Measurements from ENCODE around the gene GALT.

Gene GALT

DNA sequence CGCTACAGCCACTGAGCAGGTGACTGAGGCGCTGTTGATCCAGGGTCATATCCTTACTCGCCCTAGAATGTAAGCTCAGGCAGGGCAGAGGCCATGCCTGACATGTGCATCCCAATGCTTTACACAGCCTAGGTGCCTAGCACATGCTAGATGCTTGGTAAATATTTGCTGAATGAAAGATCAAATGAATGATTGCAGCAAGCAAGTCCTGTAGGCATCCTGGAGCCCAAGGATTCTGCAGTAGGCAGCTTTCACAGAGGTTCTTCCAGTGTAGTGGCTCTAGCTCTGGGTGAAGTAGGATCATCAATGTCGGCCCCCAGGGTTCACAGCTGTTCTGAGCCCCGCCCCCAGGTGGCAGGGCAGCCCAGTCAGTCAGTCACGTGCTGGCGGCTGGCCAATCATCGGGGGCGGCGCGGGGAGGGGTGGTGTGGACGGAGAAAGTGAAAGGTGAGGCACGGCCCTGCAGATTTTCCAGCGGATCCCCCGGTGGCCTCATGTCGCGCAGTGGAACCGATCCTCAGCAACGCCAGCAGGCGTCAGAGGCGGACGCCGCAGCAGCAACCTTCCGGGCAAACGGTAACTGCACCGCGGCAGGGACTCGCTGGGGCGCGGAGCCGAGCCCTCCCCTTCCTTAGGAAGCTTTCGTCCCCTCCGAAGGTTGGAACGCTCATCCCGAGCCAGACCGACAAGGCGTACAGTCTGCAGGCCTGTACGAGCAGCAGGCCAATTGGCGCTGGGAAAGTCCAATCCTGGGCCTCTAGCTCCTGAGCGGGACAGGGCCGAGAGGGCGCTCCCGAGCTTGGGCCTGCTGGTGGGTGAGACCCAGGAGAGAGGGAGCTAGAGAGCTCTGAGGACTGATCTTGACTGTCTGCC lies at the start of gene GALT:
Gene GALT (plus strand): TSS at position 465 of the 873 bp plus-strand sequence. CDS start 30 bp downstream, at position 495.
- FAIRE-seq = no peak

DNA sequence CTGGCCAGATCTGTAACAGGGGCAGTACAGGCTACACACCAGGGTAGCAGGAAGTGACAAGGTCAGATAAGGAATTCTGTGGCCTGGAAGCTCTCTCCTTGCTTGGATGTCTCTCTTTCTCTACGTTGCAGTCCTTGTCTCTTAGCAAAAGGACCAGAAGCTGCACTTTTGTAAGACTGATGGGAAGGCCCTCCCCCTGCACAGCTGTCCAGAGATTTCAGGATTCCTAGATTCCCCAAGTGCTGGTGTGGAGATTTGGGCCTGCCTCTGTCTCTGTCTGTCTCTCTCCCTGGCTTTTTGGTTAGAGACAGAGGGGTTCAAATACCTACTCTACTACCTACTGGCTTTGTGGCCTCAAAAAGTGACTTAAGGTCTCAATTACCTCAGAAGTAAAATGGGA lies 46.9 kb upstream of the GALT start:
- no peak for FAIRE-seq

DNA sequence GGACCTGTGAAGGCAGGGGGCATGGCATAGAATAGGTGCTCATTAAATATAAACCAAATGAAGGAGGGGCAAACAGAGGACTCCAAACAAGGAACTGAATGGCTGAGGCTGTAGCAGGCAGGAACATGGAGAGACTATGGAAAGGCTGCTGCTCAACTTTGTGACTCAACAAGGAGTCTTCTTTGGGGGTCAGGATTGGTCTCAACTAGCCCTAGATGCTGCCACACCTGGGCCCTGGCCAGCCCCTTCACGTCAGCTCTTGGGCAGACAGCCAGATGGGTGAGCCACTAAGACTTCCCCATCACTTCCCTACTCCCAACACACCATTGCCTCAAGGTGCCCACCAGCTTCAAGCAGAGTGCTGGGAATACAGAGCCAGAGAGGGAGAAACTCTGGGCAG lies 45.6 kb upstream of the GALT start:
- FAIRE-seq = no peak

DNA sequence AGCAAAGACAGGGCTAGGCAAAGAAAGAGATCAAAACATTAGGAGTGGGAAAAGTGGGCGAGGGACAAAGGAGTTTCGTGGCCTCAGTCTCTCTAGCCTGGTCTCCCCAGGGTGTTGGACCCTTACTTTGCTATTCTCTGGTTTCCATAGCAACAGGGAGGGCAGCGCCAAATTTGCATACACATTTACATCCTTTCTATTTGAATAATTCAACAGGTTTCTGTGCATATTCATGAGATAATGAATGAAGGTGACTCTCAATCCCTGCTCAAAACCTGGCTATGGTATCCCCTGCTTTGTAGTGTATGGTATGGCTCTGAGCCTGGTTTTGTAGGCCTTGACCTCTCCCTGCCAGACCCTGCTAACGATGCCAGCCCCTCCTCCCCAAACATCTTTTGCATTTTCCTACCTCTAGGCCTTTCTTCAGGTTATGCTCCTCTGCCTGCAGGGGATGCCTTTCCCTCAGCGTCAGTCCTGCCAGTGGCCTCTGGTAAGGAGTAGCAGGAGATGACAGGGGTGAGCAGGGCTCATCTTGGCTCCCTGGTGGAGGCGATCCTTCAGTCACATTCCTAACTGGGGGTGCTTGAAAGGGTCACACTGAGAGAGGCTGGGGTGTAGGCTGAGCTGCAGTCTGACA lies 44.4 kb upstream of the GALT start:
- FAIRE-seq = no peak

DNA sequence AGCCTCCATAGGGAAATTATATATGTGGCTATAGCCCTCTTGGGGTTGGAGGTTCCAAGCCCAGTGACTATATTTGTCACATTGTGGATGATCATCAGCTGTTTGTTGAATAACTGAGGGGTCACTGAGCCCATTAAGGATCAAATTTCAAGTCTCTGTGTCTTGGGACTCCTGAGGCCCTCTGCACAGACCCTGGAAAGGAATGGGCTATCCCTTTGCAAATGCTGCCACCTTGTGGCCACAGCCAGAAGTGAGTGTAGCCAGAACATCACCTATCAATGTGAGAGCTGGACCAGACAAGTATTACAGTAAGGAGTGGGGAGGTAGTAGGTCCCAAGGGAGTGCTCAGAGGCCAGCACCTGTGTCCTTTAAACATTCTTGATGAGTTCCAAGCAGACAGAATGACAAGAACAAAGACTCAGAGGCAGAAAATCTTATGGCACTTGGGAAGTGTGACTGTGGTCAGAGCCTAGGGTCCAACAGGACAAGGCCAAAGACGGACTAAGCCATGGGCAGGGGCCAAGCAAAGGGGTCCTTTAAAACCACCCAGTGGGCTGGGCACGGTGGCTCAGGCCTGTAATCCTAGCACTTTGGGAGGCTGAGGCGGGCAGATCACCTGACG lies 42.8 kb upstream of the GALT start:
- FAIRE-seq = peak; percentile 62

DNA sequence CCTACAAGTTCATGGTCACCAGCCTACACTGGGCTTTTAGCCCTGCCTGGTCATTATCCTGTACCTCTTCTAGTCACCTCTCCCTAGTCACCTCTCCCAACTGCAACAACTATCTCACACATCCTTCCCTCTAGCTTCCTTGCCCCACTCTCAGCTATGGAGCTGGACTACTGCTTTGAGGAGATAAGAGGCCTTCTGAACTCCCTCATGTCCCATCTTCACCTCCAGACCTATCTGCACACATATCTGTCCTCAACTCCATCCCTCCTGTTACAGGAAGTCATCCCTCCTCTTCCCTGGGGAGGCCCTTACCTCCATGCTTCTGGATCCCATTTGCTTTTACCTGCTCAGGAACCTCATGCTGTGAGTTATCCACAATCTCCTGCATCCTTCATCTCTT lies 40.3 kb upstream of the GALT start:
- no peak for FAIRE-seq

DNA sequence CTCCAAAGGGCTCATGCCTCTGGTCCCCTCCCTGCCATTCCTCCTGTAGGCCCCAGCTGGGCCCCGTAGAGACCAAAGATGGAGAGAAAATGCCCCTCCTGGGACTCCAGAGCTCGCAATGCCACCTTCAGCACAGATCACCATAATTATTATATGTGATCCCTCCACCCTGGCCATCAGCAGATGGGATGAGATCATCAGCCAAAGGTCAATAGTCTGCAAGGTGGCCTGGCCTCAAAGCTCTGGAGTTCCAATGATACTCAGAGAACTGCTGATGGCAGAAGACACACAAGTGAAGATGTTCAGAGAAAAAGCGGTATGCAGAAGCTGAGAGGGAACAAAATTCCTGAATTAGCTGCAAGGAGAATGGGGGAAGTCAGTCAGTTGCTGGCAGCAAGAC lies 39.6 kb upstream of the GALT start:
- no peak for FAIRE-seq

DNA sequence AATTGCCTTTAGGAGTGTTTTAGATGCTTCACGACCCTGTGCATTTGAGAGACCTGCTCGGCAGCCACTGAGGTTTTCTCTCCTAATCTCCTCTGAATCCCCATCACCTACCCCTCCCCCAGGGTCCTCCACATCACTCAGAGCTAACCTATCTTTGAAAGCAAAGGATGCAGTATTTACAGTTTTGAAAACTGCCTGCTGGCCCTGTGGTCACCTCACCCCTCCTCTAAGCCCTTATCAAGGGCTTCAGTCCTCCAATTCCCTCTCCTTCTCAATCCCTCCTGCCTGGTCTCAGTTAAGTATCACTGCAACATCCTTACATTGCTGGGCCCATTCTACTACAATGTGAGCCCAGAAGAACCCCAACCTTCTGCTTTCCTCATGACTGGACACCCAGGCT lies 39.1 kb upstream of the GALT start:
- no peak for FAIRE-seq

DNA sequence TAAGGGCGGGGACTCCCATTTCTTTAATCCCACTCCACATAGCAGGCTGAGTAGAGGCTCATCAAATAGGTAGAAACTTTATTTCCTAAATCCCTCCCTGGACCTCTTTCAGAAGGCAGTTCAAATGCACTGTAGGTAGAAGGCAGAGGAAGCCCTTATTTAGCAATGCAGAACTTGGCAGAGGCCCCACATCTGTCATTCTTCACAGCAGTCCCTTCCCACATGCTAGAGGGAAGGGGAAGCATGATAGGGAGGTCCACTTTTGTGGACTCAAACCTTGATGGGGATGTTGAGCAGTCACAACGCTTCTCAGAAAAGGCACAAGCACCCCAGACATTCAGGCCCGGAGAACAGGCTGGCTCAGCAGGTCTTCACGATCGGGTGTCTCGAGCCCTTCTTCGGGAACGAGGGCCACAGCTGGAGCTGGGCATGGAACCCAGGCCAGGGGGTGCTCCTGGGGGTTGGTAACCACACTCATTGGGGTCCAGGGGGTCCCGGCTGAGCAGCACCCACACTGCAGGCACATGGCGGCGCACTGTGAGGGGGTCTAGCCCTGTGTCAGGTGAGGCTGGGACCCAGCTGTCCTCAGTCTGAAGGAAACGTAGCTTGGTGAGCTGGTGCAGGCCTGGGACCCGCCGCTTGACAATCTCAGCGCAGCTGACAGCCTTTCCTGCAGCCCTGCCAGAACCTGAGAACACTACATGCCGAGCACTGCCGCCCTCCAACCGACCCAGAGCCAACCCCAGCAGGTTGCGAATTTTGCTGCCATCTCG lies 35.9 kb upstream of the GALT start:
- FAIRE-seq = no peak

DNA sequence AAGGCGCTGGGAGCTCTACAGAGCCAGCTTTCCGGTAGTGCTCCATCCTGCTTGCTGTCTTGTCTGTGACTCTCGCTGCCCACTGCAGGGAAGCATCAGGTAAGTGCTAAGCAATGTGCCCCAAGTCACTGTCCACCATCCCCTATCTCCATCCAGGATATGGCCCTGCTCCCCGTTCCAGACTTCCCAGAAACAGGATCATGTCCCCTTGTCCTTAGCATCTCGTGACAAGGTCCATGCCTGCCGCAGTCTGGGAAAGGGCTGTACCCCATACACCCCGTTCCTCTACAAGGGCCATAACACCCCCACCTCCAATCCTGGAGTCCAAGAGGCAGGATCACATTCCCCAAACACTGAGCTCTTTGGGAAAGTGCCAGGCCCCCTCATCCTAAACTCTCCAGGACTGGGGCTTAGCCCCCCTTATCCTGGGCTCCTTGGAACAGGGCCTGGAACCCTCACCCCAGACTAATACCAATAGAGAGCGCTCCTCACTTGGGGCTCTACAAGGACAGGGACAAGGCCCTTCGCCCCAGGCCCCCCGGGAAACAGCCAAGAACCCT lies 35.1 kb upstream of the GALT start:
- no peak for FAIRE-seq

DNA sequence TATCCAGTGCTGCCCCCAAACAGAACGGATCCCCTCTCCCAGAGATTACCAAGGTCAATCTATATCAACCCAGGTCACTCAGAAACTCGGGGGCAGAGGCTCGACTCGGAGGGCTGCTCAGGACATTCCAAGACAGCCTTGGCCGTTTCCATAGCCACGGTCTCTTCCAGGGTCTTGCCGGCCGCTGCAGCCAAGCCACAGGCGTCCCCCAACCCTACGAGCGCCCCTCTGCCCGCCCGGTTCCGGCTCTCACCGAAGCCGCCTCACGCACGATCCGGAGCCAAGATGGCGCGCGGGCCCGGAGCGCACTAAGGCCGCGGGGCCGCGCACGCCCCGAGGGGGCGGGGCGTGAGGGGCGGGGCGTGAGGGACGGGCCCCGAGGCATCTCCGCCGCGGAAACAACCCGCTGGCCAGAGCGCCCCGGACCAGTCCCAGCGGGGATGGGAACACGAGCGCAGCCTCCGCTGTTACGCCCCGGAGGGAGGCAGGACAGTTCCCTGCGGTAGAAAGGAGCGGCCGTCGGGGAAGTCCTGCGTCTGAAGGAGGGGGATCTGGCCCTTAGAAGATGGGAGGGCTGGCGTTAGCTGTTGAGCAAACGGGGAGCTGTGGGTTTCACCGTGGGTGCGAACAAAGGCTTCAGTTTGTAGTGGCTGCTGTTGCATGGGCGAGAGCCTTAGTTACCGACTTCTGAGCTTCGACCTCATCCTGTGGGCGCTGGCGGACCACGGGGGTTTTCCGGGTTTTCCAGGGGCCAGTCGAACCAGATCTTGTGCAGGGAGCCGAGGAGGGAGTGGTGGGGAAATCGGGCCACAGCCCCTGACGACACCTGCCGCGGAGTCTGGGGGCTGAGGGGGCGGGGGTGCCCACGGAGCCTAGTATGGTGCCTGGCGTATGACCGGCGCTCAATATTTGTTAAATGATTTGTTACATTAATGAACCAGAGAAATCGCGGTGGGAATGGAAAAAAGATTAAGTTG lies 34.4 kb upstream of the GALT start, which contains the start of gene RPP25L:
Gene RPP25L (minus strand): TSS at position 287 of the 977 bp plus-strand sequence. CDS start 801 bp downstream, outside the sequence.
- no peak for FAIRE-seq

DNA sequence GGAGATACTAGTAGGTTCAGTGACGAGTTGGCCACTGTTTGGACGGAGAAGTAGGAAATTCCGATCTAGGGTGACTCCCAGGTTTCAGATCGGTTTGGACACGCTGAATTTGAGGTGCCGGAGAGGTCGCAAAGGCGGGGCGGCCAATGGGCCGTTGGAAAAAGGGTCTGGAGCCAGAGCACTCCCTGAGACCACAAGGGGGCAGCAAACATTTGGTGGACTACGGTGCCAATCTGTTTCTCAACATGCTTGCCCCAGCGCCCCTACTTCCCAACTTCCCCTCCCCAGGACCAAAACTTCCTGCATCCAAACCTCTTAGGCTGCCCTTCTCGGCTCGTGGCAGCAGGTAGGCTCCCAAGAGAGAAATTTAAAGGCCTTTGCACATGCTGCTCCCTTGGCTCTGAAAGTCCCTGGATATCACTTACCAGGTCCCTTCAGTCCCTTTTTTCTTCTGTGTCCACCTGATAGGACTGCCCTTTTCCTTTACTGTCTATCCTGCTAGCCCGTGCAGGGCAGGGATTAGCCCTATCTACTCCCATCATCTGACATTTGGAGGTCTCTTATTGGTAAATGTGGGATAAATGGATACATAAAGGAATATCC lies 33.6 kb upstream of the GALT start:
- FAIRE-seq = no peak

DNA sequence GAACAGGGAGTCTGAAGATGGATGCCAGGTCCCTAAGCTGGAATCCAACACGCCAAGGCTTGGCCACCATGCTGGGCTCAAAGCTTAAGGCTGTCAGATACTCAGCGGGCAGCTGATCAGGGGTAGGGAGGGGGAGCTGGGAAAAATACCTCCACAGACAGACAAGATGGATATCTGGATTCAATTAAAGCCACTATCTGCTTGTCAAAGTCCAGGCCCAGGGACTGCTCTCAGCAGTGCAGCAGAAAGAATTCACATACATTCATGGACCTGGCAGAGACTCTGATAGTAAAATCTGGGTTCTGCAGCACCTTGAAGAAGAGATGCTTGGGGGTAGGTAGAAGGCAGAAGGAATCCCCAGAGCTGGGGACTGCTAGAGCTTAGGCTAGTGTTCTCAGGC lies 31.3 kb upstream of the GALT start:
- no peak for FAIRE-seq

DNA sequence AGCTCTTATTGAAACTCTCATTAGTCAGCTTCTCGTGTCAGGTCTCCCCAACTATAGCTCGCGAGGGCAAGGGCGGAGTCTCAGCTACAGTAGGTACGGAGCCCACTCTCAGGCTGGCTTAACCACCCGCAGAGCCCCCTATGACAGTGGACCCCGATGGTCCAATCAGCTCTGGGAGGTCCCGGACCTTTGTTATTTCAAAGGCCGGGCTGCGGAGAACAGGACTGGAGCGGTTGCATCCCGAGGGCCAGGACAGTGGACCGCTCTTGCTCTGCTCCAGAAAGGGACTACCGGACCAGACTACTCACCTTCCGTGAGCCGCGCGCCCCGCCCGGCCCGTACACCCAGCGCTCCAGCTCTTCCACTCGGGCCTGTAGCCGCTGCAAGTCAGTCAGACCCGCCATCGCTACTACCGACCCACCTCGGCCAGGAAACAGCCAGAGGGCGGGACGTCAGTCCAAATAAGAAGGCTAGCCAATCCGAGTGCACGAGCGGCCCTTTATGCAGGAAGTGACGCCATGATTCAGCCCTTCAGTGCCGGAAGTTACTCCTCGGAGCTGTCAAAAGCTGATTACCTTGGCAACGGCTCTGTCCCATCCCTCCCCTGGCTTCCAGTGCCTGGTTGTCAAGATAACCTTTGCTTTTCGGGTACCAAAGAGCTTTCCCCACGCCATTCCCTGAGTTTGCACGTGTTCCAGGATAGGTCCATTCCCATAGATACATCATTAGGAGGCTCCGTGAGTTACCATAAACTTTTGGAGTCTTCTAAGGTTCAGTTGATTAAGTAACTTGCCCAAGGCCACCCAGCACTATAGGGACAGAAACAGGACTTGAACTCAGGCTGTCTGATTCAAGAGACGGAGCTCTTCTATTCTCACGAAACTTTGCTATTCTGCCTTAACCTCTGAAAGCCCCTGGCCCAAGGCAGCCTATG lies 26.1 kb upstream of the GALT start, which contains the start of gene DCTN3:
Gene DCTN3 (minus strand): TSS at position 435 of the 934 bp plus-strand sequence. CDS start 31 bp downstream, at position 404.
- peak; percentile 90 for FAIRE-seq

DNA sequence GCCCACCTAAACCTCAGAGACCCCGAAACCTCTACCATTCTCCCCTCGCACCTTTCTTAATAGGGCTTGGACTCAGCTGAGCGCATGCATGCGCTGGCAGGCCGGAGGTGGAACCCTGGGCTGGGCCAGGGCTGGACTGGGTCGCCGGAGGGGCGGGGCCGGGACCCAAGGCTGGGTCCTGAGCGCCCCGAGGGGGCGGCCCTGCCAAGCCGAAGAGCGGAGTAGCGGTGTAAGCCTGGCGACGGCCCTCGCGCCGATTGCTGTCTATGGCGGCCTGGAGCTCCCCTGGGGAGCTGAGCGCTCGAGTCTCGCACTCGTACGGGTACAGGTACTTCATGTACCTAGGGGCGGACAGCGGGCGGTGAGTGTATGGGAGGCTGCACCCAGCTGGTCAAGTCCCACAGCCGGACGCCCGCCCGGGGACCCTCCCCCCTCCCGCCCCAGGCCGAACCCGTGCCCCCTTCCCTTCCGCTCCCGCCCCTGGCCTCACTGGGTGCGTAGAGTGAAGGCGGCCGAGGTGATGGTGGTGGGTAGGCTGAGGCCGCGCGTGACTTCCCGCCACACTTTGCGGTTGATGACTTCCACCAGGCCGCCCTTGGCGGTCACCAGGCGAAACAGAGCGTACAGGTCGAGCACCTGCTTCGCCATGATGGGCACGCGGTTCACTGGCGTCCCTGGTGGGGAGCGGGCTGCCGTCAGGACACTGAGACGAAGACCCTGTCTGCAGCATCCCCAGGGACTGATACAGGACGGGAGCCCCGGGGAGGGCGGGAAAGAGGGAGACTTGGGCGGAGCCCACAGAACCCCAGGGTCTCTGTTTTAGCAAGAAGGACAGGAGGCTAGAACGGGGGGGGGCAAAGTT lies 22.9 kb upstream of the GALT start:
- no peak for FAIRE-seq

DNA sequence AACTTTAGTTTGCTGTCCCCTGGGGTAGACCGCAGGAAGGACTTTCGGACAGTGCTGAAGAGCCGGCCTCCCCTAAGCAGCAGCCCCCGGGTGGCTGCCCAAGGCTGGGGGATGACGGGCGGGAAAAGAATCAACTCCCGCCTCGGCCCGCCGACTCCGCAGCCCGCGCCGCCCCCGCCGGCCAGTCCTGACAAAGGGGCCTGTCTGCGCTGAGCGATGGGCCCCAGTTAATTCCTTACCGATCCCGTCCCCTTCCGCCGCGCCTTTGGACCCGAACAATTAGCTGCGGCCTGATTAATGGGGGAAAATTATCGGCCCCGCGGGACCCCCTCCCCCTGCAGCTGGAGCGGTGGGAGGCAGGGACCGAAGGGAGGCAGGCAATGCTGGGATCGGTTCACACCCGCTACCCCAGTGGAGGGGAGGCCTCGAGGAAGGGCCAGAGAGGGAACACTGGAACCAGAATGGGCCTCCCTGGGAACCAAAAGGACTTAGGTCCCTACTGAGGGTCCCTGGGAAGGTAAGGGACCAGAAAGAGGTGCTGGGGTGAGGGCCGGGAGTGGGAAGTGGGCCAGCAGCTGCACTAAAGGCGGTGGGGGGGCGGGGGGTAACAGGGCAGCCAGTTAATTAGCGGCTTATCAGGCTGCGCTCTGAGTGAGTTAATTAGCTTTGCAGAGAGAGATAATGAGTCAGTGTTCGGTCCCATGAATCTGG lies 21.8 kb upstream of the GALT start:
- no peak for FAIRE-seq

DNA sequence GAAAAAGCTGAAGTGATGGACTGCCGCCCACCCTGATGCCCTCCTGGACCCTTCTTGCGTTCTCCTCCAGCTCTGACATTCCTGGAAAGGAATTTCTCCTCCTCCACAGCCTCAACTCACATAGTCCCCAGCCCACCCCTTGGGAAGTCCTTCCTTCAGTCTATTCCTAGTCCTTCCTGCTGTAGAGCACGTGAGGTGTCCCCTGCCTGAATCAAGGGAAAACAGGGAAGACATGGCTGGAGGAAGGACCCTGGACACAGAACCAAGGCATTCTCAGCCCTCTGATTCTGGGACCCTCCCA lies 21.3 kb upstream of the GALT start:
- FAIRE-seq = no peak

Measured in TTC549 (cell line).